Spleen (tissue), 11 donors: Measurements from ENCODE around the gene PCNX2. TPM values are rescaled to one million over a fixed set of nuclear protein-coding genes. Genes with fewer than 3 reads are reported as not detected.
A peak's percentile ranks its signal among the peaks of the same experiment; 100 is the strongest.

Experiments used
- DNase-seq: peaks from one replicate; pipeline ENCODE4 v3.0.0-alpha.2; 2020
- H3K27ac ChIP-seq, 8 donors: fragments of 200-600 bp; sonication (generic) in 7 of 8; 1 replicate in 4 of 8; 2 replicates in 4 of 8; pipeline versions ENCODE4 v1.5.0 to v1.8.0; 2016 to 2021; ENCODE audit warnings: inconsistent platforms in 4 of 8, mild to moderate bottlenecking in 4 of 8, moderate library complexity in 1 of 8
- H3K27me3 ChIP-seq, 7 donors: fragments of 200-600 bp; sonication (generic) in 6 of 7; replicated peaks in 1 of 7; 1 replicate in 4 of 7; 2 replicates in 3 of 7; pipeline versions ENCODE4 v1.5.0 to v1.8.0; 2016 to 2021; ENCODE audit warnings: inconsistent platforms in 3 of 7, mild to moderate bottlenecking in 1 of 7
- H3K36me3 ChIP-seq, 6 donors: fragments of 200-600 bp; sonication (generic) in 5 of 6; 1 replicate in 4 of 6; 2 replicates in 2 of 6; pipeline versions ENCODE4 v1.5.0 to v1.8.0; 2016 to 2021; ENCODE audit warnings: inconsistent platforms in 2 of 6
- H3K4me1 ChIP-seq, 6 donors: fragments of 200-600 bp; sonication (generic) in 5 of 6; 1 replicate in 3 of 6; 2 replicates in 3 of 6; pipeline versions ENCODE4 v1.5.0 to v1.8.0; 2016 to 2021; ENCODE audit warnings: inconsistent platforms in 3 of 6
- H3K4me3 ChIP-seq, 8 donors: fragments of 200-600 bp; sonication (generic) in 7 of 8; 1 replicate in 4 of 8; 2 replicates in 4 of 8; pipeline versions ENCODE4 v1.5.0 to v1.8.0; 2016 to 2021; ENCODE audit warnings: inconsistent platforms in 4 of 8, mild to moderate bottlenecking in 4 of 8, moderate library complexity in 2 of 8
- H3K9me3 ChIP-seq, 8 donors: fragments of 200-600 bp; sonication (generic) in 7 of 8; 1 replicate in 4 of 8; 2 replicates in 4 of 8; pipeline versions ENCODE4 v1.5.0 to v1.8.0; 2016 to 2021; ENCODE audit warnings: inconsistent platforms in 4 of 8
- POLR2A ChIP-seq, 3 donors: fragments of 450-650 bp; IDR thresholded peaks; one replicate each; pipeline ENCODE4 v1.5.1; 2017; ENCODE audit warnings: antibody characterized with exemption in 3 of 3, mild to moderate bottlenecking in 1 of 3
- POLR2AphosphoS5 ChIP-seq, 3 donors: sonication (generic); formaldehyde crosslinking; IDR thresholded peaks; one replicate each; pipeline ENCODE4 v1.5.1; 2017; ENCODE audit warnings: antibody characterized with exemption in 3 of 3
- WGBS, 5 donors: extraction: QIAGEN DNeasy Blood & Tissue Kit in 3 of 5; methylation state at CpG; one replicate each; pipeline versions ENCODE4 v1.1.5 to v1.1.7; 2013 to 2018; 5-methylcytosine and 5-hydroxymethylcytosine counted together
- intact Hi-C: fragments of 100-400 bp; cut with DNase I; formaldehyde crosslinking; loops from one replicate; pipeline ENCODE4 v1.15.0; 2023; ENCODE audit warnings: low total_unique reads
- polyA plus RNA-seq, 3 donors: library from polyadenylated mRNA; stranded (reverse); fragments of 200-250 nt; gene quantifications; one replicate each; pipeline ENCODE4 v1.2.1, GENCODE V29; 2013
- total RNA-seq, 7 donors: library from RNA; depleted of rRNA in 3 of 7; stranded (reverse); fragments of >200 nt in 3 of 7; fragmentation: NEBNext Ultra II Directional in 4 of 7; extraction: Animal tissue kit (Norgen Biotek cat#: 25700) in 4 of 7; gene quantifications; one replicate each; pipeline versions ENCODE4 v1.1.0 to v1.2.1, GENCODE V29; 2016 to 2021
- TF ChIP-seq, protein P1 (sequence below), 11 experiments: fragments of 200-600 bp in 7 of 11; fragments of 450-650 bp in 4 of 11; sonication (generic) in 4 of 11; IDR thresholded peaks in 8 of 11; conservative IDR thresholded peaks in 3 of 11; 1 replicate in 7 of 11; 2 replicates in 4 of 11; pipeline versions ENCODE4 v1.4.0 to v1.8.0; 2016 to 2021; ENCODE audit warnings: antibody characterized with exemption in 11 of 11, inconsistent platforms in 4 of 11, mild to moderate bottlenecking in 1 of 11
- donor health status: healthy with polysubstance abuse.
- donor health status: DM: no; HTN: no; CAD: no; lungs with moderate emphysema.
- donor health status: DM: no; HTN: no; CAD: no.
- donor health status: Bipolar disorder and iron deficiency.
- donor health status: healthy.
- donor health status: DM: no; HTN: no; CAD: no.
- donor health status: DM: yes; HTN: yes; CAD: no.

PCNX2 gene
- total and polyA plus RNA-seq, 10 donors: 4.0 to 26.5 (median 15.4) TPM

DNA sequence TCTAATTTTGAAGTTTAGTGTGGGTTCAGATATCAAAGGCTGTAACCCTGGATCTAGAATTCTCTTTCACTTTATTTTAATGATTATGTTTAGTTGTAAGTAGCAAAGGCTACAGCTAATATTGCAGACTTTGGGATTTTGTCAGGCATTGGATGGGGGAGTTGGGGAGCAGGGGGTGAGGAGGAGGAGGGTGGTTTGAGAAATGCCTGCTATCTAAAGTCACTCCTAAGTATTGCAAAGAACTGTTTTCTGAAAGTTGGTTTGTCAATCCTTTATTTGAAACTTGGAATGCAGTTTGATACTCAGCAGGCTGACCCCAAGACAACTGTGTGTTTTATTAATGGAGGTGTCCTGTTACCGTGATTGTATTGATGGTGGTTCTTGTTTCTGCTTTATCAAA is 343.9 kb downstream of the PCNX2 start:
- H3K4me1 ChIP-seq: peaks cover 10 to 32% (median 28%) of the 10 kb centered on the region in 6 donors
- intact Hi-C loops: loop anchor here (10.0 kb wide), 1 partner anchor 317 kb away; the partner anchor contains the start of gene SIPA1L2
- peak overlapping the region in 2 of 8 donors; percentile 89 to 92 for H3K27ac ChIP-seq
- no peak for DNase-seq
- no peaks in the 10 kb centered on the region for H3K27me3 ChIP-seq
- H3K9me3 ChIP-seq: no peaks in the 10 kb centered on the region
- TF ChIP-seq POLR2A (IDR thresholded peaks at IDR 0.05): no peak
- 65 to 82% (median 78%) methylated on average over 1 of the region's 1 CpG for WGBS, 5 donors
- H3K36me3 ChIP-seq: peaks cover 0 to 12% (median 3%) of the 10 kb centered on the region in 6 donors
- H3K4me3 ChIP-seq: peak overlapping the region in 6 of 8 donors; percentile 79 to 87 (median 84)

- DNase-seq: no peak
- no peak for TF ChIP-seq POLR2AphosphoS5 (IDR thresholded peaks at IDR 0.05)
- TF ChIP-seq, protein P1, sequence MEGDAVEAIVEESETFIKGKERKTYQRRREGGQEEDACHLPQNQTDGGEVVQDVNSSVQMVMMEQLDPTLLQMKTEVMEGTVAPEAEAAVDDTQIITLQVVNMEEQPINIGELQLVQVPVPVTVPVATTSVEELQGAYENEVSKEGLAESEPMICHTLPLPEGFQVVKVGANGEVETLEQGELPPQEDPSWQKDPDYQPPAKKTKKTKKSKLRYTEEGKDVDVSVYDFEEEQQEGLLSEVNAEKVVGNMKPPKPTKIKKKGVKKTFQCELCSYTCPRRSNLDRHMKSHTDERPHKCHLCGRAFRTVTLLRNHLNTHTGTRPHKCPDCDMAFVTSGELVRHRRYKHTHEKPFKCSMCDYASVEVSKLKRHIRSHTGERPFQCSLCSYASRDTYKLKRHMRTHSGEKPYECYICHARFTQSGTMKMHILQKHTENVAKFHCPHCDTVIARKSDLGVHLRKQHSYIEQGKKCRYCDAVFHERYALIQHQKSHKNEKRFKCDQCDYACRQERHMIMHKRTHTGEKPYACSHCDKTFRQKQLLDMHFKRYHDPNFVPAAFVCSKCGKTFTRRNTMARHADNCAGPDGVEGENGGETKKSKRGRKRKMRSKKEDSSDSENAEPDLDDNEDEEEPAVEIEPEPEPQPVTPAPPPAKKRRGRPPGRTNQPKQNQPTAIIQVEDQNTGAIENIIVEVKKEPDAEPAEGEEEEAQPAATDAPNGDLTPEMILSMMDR (IDR thresholded peaks at IDR 0.05 in 8 of 11, conservative IDR thresholded peaks at IDR 0.05 in 3 of 11): no peak
- TF ChIP-seq POLR2A (IDR thresholded peaks at IDR 0.05): no peak
- WGBS, 5 donors: 14 to 25% (median 20%) methylated on average over 5 of the region's 5 CpGs
- H3K36me3 ChIP-seq: peaks cover 0 to 8% (median 1%) of the 10 kb centered on the region in 6 donors
- intact Hi-C loops: loop anchor here (10.0 kb wide), 1 partner anchor 316 kb away; the partner anchor contains the start of gene SIPA1L2
- no peaks in the 10 kb centered on the region for H3K9me3 ChIP-seq
- peaks cover 10 to 32% (median 28%) of the 10 kb centered on the region in 6 donors for H3K4me1 ChIP-seq
- H3K27ac ChIP-seq: peak overlapping the region in 6 of 8 donors; percentile 74 to 92 (median 88)
- H3K4me3 ChIP-seq: peak overlapping the region; percentile 78 to 87 (median 84)
- no peaks in the 10 kb centered on the region for H3K27me3 ChIP-seq
Observed at GRCh38 chr1:232951180-232951579, 344.3 kb downstream of the PCNX2 start.

GRCh38 chr1:232950197-232951176 is 345.0 kb downstream of the PCNX2 start, which contains the start of gene NTPCR:
NTPCR (plus strand) TSS chr1:232950611; CDS start chr1:232950711, 100 bp downstream.
- Histone ChIP-seq H3K9me3 (no peaks in the 10 kb centered on the region), H3K36me3 (peaks cover 0 to under 1% (median 0%) of the 10 kb centered on the region in 6 donors), H3K27me3 (no peaks in the 10 kb centered on the region), H3K4me3 (peak within 1 kb of the TSS; percentile 78 to 87 (median 84)), H3K27ac (peak within 1 kb of the TSS; percentile 74 to 92 (median 84)), H3K4me1 (peaks cover 10 to 32% (median 28%) of the 10 kb centered on the region in 6 donors)
- peak; percentile 97 for DNase-seq
- no peak for TF ChIP-seq POLR2A (IDR thresholded peaks at IDR 0.05)
- TF ChIP-seq POLR2AphosphoS5 (IDR thresholded peaks at IDR 0.05): peak; percentile 89 to 92 (median 92)
- TF ChIP-seq, protein P1 (IDR thresholded peaks at IDR 0.05 in 8 of 11, conservative IDR thresholded peaks at IDR 0.05 in 3 of 11): peak in 6 of 11 experiments; percentile 24 to 36 (median 27)
- WGBS, 5 donors: 0 to 1% (median 1%) methylated on average over 30 to 56 of the region's 56 CpGs
- intact Hi-C loops: loop anchor here (10.0 kb wide), 1 partner anchor 316 kb away; the partner anchor contains the start of gene SIPA1L2

GRCh38 chr1:232949636-232950196 is 345.8 kb downstream of the PCNX2 start:
- Histone ChIP-seq H3K4me3 (peak overlapping the region; percentile 78 to 87 (median 84)), H3K27me3 (no peaks in the 10 kb centered on the region), H3K9me3 (no peaks in the 10 kb centered on the region), H3K36me3 (no peaks in the 10 kb centered on the region), H3K27ac (peak overlapping the region; percentile 74 to 92 (median 84)), H3K4me1 (peaks cover 10 to 32% (median 28%) of the 10 kb centered on the region in 6 donors)
- intact Hi-C loops: loop anchor here (10.0 kb wide), 1 partner anchor 315 kb away; the partner anchor contains the start of gene SIPA1L2
- TF ChIP-seq POLR2A (IDR thresholded peaks at IDR 0.05) (no peak), POLR2AphosphoS5 (IDR thresholded peaks at IDR 0.05) (no peak)
- TF ChIP-seq, protein P1 (IDR thresholded peaks at IDR 0.05 in 8 of 11, conservative IDR thresholded peaks at IDR 0.05 in 3 of 11): no peak
- DNase-seq: no peak
- 91 to 97% (median 93%) methylated on average over 5 of the region's 5 CpGs for WGBS, 5 donors
